IPS-NIHi7 (cell line): ENCODE data around the gene C17orf67.
"Not testable (repeated sequence)": the region's sequence is repeated elsewhere in the genome, so short reads cannot be mapped to it uniquely, and the experiment has no call there.

Experiments used
- DNase-seq: peaks from one replicate; pipeline ENCODE4 v3.0.0; 2012; ENCODE audit warnings: mixed read lengths; ENCODE audit errors: extremely low spot score

Gene C17orf67

DNA sequence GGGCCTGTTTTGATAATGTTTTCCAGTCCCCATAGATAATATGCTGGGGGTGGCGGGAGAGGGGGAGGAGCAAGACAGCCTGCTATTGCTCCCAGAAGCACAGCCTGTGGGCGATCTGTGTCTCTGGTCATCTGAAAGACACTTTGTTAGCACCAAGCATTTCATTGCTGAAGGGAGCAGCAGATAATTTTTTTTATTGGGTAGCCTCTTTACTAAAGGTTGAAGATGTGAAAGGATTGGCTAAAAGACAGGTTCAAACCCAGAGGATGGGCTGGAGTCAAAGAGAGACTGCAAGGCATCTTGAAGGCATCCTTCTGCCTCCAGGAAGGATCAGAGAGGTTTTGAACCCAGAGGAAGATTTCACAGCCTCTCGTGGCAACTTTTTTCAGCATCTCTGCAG is 60.6 kb downstream of the C17orf67 start:
- DNase-seq, result no peak

DNA sequence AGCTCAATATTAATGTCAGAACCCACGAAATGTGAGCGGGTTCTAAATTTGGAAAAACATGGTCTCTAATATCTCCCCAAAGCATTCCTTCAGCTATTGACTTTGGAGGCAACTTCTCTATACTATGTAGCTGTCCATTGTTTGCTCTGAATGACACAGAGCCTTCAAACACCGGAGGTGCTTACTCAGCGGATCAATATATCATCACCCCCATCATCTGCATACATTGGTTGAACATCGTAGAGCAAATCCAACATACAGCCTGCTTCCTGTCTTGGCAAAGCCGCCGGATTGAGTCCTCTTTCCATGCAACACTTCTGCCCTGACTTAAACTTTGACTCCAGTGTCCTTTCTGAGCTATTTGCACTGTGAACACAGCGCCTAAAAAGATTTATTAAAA is 61.3 kb downstream of the C17orf67 start:
- DNase-seq, result no peak

DNA sequence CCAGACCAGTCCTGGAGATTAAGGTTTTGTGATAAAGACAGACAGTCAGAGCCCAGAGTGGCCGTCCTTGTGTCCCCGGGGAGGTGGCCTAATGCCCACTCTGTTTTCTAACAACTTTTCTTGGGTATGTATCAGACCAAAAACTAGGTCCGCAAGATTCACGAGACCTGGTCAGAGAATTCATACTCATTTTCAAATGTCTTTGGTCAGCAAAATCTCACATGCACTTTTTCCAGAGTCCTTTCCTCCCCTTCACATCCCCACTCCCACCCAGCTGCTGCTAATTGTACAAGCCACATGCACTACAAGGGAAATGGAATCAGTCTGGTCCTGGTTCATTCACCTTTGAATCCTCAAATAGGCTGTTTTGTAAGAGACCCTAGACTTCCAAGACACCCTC is 61.7 kb downstream of the C17orf67 start:
- no peak for DNase-seq

DNA sequence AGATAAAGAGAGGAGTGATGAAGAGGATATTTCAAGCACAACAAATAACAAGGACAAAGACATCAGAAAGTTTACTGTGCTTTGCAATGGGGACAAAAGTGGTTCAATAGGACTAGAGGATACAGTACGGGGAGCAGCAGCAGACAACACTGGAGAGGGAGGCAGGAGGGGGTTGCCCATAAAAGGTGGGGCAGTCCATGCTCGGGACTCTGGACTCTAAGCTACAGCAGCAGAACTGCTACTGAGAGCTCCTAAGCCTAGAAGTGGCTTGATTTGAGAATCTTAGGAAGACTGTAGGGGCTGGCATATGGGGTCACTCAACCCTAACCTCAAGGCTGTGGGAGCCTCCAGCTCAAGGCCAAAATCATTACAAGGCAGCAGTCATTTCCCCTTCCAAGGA is 62.2 kb downstream of the C17orf67 start:
- DNase-seq, result no peak

DNA sequence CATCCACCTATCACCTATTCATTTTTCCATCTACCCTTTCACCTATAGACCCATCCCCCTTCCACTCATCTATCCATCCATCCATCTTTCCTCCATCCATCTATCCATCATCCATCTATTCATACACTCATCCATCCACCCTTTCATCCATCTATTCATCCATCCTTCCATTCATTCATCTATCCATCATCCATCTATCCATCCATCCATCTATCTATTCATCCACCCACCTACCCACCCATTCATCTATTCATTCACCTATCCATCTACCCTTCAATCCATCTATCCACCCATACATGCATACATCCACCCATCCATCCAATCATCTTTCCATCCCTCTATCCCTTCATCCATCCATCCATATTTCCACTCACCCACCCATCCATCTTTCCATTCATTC is 63.3 kb downstream of the C17orf67 start:
- DNase-seq, result no peak

DNA sequence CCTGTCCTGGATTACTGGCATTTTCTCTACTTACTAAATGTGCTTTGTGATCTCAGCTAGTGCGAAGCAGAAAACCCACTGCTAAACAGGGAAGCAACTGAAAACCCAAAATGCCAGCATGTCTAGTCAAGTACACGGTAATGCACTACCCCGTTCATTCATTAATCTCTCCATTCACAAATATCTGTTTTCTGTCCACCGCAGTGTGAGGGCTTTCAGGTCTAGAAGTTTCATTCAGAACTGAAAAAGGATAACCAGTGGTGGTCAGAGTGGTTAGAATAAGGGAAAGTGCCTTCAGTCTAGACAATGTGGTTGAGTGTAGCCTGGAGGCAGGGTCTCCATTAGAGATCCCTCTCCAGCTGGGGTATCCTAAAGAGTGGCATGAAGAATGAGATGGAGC is 68.3 kb downstream of the C17orf67 start:
- no peak for DNase-seq

DNA sequence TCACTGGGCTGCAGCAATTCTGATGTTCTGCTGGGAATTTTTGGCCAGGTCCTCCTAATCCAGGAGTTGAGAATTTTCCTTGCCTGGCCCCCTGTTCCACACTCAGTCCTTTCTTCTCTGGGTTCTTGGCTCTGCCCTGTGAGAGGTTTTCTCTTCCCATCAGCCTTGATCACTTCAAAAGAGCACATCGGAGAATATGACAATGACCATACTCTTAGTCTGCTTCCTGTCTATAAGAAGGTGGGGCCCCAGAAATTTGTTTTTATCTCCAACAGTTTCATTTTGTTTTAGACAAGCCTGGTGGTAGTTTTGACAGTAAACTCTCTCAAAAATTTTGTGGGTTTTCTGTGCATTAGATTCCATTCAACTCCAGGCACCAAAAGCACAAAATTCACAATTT is 70.7 kb downstream of the C17orf67 start:
- DNase-seq, result no peak

DNA sequence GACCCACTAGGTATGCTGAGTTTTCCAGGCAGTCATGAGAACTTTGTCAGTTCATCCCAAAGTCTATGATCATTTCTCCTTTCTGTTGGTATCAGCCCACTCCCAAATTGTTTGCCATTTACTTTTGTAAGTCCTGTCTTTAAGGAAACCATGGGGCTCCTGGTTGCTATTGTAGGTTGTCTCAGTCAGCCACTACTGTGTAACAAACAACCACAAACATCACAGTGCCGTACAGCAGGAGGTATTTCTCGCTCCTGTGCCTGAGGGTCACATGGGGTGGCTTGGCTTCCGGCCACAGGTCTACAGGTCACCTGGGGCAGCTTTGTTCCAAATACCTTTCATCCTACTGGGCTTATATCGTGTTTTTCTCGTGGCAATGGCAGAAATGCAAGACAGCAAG is 71.6 kb downstream of the C17orf67 start:
- DNase-seq, result no peak

DNA sequence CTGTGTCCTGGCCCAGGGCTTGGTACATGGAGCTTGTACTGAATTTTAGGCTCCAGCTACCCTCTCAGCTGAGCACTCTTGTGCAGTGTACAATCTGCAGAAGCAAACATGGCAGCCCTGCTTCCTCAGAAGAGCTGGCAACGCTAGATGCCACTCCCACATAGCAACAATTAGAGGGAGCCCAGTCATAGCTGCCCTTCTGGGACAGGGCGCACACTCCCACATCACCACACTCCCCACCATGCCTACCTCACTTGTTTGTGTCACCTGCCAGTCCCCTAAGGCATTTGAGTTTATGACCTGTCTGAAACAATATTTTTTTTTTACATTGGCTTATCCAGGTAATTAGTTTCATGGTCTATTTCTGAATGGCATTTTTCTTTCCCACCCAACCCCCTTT is 72.3 kb downstream of the C17orf67 start:
- no peak for DNase-seq

DNA sequence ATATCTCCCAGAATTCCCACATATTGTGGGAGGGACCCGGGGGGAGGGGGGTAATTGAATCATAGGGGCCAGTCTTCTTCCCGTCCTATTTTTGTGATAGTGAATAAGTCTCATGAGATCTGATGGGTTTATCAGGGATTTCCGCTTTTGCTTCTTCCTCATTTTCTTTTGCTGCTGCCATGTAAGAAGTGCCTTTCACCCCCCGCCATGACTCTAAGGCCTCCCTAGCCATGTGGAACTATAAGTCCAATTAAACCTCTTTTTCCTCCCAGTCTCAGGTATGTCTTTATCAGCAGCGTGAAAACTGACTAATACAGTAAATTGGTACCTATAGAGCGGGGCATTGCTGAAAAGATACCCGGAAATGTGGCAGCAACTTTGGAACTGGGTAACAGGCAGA is 76.1 kb downstream of the C17orf67 start:
- DNase-seq, result not testable (repeated sequence)

DNA sequence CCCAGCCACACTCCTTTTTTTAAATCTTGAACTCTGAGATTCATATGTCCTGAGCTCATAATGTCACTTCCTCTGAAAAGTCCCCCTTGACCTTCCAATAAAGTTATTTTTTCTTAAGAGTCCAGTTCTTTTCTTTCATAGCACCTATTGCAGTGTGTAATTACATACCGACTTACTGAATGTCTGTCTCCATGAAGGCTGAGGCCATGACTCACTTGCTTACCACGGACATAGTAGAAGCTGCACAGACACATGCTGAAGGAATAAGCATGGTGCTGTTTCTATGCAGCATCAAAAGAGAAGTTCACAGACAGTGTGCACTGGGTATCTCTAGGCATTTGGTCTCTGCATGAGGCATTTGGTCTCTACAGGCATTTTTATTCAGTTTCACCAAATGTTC is 77.2 kb downstream of the C17orf67 start:
- no peak for DNase-seq

DNA sequence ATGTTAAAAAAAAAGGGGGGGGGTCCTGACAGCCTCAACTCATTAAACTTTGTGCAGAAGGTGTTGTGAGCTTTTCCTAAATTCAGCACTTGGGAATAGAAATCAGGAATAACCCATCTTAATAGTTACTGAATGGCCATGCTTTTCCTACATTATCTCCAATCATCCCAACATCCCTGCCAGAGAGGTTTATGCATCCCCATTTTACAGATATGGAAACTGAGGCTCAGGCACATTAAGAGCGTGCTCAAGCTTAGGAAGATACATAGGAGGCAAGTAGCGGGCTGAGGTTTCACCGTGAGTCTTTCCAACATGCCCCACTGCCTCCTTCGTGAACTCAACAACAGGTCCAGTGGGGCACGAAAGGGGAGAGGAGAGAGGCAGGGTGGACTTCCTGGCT is 78.4 kb downstream of the C17orf67 start:
- no peak for DNase-seq

DNA sequence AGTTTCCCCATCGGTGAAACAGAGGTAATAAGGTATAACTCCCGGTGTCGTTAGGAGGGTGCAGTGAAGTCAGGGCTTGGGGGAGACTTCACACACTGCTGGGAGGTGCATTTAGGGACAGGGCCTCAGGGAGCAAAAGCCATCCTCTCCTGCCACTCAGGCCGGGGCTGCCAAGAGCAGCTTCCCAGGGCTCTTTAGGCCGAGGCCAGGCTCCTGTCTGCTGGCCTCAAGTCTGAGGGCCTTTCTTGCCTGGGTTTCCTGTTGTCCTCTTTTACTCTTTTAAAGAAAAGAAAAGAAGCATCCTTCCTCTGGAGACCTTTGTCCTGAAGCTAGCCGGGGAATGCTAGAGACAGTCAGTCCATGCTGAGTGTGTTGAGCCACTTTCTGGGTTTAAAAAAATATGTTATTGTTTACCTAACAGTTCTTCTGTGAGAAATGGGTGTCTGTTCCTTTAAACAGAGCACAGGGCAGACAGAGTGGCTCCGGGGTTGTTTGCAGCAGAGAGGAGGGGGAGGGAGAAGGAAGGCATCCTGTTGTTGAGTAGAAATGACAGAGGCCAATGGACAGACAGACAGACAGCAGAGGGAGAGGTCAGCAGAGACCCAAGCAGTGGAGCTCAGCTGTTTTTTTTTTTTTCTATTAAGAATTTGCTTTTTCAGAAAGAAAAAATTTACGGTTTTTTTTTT is 79.1 kb downstream of the C17orf67 start:
- peak; percentile 64 for DNase-seq

DNA sequence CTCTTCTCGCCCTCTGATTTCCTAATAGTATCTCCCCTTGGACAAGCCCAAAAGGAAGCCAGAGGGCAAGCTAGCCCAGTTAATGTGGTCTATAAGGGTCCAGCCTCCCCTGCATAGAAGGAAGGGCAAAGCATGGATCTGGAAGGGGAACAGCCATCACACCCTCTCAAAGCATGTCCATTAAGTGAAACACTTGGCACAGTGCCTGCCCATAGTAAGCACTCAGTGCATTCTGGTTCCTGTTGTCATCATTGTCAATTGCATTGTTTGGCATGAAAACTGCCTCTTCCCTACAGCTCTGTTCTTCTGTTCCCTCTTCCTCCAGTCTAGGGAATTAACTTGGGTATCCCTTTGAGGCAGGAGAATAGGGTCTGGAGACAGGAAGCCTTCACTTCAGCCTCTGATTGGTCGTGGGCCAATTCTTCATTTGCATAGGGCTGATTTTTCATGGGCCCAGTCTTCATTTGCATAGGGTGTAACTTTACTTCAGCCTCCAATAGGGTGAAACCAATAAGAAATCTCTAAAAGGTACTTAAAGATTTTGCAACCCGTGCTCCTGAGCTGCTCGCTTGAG is 81.4 kb downstream of the C17orf67 start:
- DNase-seq, result no peak

DNA sequence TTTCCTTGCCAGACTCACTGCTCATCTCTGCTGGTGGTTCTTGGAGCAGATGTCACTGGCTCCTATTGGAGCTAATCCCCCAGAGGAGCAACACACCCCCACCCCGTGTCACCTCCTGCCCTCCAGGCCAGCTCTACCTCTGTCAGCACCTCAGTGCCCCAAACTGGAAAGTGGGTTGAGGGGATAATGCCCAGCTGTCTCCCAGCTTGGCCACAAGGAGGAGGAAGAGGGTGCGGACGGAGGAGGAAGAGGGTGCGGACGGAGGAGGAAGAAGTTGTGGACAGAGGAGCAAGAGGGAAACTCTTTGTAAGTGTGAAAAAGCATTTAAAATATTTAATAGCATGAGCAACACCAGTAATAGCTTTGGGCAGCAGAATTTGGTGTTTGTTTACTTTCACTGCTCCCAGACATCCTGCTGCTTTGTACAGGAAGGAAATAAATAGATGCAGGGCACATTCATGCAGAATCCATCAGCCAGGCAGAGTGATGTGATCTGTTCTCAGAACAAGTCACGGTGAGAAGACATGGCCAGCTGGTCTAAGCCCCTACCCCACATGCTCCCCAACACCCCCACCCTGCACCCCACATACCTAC is 82.5 kb downstream of the C17orf67 start:
- DNase-seq, result no peak

DNA sequence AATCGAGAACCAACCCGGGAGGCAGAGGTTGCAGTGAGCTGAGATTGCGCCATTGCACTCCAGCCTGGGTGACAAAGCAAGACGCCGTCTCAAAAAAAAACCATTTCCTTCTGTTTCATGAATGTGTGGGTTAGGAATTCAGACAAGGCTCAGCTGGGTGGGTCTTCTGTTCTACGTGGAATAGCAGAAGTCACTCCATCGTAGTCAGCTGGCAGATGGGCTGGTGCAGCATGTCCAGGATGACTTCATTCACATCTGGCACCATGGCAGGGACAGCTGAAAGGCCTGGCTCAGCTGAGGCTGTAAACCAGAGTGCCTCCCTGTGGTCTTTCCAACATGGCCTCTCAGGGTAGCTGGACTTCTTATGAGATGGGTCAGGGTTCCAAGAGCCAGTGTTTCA is 89.0 kb downstream of the C17orf67 start:
- no peak for DNase-seq

DNA sequence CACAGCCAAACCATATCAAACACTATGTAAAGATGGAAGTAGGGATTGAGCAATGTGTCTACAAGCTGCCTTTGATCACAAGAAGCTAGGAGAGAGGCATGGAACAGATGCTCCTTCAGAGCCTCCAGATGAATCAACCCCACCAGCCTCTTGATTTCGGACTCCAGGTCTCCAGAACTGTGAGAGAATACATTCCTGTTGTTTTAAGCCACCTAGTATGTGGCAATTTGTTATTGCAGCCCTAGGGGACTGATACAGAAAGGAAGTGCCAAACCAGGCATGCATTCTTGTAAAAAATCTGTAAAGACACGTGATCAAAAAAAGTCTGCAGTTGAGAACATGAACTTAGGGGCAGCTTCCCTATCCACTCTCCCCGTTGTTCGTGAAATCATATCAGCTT is 91.1 kb downstream of the C17orf67 start:
- DNase-seq, result no peak
